Stimulated activated CD8-positive, alpha-beta memory T cell treated with anti-CD3 and anti-CD28 coated beads, Interleukin-12 subunit alpha, Interleukin-12 subunit beta, amount 100 ng/mL, for 4 hours (primary cell): ENCODE data around the gene SPAG7.

ENCODE experiments used
- DNase-seq: peaks from one replicate; pipeline ENCODE4 v3.0.0-alpha.2; 2020; ENCODE audit warnings: low read depth

SPAG7 gene

GRCh38 chr17:4950075-4950745, 17.4 kb downstream of the SPAG7 start:
- DNase-seq: peak; percentile 19

DNA sequence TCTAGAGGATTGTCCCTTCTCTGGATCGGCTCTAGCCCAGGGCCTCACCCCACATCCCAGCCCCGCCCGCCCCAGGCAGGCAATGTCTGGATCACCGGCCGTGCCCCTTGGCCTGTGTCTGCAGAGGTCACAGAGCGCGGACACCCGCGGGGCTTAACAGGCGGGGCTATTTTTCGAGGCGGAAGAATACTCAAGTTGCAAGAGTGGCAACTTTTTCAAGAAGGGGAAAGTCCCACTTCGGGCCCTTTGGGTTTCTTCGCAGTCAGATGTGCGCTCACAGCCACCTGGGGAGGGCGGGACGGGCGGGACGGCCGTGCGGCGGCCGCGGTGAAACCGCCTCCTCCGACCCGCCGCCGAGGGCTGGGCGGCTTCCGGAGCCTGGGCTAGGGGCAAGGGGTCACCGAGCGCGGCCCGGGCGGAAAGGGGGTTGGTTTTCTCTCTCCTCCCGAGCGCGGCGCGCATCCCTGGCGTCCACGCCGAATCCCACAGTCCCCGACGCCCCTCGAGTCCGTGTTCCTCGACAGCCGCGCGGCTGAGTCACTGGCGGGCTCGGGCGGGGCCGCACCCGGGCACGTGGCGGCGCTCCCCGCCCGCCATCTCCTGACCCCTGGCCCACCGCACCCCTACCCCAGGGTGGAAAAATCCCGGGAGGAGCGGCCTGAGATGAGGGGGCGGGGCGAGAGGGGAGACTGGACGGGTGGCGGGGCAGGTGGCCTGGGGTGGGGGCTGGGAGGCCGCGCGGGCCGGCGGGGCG, 18.1 kb downstream of the SPAG7 start:
- peak; percentile 69 for DNase-seq

- peak; percentile 59 for DNase-seq
Observed at GRCh38 chr17:4948931-4949320, 18.7 kb downstream of the SPAG7 start.

DNA sequence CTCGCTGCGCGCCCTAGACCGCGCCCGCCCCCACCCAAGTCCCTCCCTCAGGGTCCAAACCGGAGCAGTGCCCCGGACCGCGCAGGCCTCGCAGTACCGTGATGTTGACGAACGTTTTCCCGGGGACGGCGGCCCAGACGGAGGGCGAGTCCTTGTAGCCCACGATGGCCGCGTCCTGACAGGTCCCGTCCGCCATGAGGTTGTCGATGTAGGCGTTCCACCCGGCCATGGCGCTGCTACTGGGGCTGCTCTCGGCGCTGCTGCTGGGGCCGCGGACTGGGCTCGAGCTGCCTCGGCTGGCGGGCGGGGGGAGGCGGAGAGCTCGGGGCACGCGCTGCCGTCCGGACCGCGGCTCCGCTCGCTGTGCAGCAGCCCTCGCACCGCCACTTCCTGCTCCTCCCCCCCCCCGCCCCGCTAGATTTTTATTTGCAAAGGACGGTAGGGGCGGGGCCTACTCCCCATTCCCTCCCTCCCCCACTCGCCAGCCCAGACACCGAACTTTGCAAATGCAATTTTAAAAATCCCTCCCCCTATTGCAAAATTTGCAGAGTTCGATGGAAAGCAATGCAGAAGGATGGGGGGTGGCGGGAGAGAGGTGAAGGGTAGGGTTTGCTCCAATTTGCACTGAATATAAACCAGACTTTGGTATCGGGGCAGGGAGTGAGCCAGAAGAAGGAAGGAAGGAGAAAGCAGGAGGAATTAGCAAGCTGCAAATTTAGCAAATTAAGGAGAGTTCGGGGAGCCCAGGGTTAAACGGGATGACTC, 19.3 kb downstream of the SPAG7 start, which contains the start of gene PFN1:
TSS of gene PFN1 (minus strand) at position 365 of the 765 bp plus-strand sequence. CDS start at position 229, 136 bp downstream.
- peak; percentile 85 for DNase-seq

- DNase-seq: peak; percentile 53
Observed at GRCh38 chr17:4947411-4948165, 20.0 kb downstream of the SPAG7 start.

- no peak for DNase-seq
Observed at GRCh38 chr17:4947010-4947410, 20.6 kb downstream of the SPAG7 start.

GRCh38 chr17:4946312-4946976, 21.2 kb downstream of the SPAG7 start:
- DNase-seq: no peak

GRCh38 chr17:4945944-4946280, 21.7 kb downstream of the SPAG7 start:
- DNase-seq: no peak

- DNase-seq: peak; percentile 74
Observed at GRCh38 chr17:4945176-4945943, 22.3 kb downstream of the SPAG7 start.

DNA sequence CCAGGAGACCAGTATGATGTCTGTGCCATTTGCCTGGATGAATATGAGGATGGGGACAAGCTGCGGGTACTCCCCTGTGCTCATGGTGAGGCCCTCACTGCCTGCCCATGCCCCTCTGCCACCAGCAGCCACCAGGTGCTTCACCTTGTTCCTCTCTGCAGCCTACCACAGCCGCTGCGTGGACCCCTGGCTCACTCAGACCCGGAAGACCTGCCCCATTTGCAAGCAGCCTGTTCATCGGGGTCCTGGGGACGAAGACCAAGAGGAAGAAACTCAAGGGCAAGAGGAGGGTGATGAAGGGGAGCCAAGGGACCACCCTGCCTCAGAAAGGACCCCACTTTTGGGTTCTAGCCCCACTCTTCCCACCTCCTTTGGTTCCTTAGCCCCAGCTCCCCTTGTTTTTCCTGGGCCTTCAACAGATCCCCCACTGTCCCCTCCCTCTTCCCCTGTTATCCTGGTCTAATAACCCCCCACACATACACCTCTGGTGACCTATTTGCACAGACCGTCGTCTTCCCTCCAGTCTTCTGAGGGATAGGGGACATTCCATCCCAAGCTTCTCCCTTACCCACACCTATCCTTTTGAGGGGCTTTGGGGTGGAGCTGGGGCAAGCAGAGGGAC, 23.0 kb downstream of the SPAG7 start:
- no peak for DNase-seq

- no peak for DNase-seq
Observed at GRCh38 chr17:4944163-4944553, 23.5 kb downstream of the SPAG7 start.

DNA sequence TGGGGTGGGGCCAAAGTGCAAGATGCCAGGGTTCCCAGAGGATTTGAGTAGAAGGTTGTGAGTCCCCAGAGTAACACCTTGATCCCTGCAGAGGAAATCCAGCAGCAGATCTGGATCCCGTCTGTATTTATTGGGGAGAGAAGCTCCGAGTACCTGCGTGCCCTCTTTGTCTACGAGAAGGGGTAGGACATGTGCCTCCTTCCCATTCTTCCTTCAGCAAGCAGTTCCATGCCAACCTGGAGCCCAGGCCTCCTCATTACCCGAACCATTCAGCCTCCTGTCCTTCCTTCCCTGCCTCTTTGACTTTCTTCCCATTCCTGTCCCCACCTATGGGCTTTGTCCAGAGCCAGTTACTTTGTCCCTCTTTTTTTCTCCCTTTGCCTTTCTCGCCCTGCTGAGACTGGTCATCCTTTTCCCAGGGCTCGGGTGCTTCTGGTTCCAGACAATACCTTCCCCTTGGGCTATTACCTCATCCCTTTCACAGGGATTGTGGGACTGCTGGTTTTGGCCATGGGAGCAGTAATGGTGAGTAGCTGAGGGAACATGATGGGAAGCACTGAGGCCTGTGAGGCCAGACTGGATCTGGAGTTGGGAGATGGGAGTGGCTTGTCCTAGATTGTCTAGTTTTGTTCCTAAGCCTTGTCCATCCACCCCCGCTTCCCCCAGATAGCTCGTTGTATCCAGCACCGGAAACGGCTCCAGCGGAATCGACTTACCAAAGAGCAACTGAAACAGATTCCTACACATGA, 24.7 kb downstream of the SPAG7 start:
- no peak for DNase-seq

DNA sequence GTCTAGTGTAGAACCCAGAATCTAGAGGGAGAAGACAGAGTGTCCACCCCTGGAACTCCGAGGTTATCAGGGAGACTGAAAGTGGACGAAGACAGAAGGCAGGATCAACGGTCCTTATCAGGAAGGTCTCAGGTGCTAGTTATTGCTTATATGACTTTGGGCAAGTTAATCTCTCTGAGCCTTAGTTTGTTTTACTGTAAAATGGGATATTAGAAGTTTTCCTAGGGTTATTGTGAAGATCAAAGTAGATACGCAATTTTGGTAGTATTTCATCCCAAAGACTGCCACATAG, 26.4 kb downstream of the SPAG7 start:
- no peak for DNase-seq

DNA sequence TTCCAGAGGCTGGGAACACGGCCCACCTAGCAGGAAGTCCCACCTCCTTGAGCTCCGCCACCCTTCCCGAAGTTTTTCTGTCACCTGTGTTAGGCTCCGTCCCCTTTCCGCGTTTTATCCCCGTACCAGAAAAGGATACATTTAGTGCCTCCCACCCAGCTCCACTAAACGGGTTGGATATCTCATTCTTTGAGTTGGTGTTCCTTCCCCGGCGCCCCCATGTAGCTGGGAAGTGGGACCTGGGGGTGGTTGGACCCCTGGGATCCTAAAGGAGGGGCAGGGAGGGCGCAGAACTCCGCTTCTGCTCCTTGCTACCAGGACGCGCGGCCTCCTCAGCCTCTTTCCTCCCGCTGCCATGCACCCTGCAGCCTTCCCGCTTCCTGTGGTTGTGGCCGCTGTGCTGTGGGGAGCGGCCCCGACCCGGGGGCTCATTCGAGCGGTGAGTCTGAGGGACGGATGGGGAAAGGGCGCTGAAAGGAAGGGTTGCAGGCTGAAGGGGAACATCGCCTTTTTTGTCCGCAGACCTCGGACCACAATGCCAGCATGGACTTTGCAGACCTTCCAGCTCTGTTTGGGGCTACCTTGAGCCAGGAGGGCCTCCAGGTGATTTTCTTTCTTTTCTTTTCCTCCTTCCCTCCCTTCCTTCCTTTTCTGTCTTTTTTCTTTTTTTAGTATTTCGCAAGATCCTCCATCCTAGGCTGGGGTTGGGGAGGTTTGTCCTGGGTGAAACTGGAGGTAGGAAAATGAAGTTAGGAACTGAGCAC, 26.9 kb downstream of the SPAG7 start:
- DNase-seq: no peak

DNA sequence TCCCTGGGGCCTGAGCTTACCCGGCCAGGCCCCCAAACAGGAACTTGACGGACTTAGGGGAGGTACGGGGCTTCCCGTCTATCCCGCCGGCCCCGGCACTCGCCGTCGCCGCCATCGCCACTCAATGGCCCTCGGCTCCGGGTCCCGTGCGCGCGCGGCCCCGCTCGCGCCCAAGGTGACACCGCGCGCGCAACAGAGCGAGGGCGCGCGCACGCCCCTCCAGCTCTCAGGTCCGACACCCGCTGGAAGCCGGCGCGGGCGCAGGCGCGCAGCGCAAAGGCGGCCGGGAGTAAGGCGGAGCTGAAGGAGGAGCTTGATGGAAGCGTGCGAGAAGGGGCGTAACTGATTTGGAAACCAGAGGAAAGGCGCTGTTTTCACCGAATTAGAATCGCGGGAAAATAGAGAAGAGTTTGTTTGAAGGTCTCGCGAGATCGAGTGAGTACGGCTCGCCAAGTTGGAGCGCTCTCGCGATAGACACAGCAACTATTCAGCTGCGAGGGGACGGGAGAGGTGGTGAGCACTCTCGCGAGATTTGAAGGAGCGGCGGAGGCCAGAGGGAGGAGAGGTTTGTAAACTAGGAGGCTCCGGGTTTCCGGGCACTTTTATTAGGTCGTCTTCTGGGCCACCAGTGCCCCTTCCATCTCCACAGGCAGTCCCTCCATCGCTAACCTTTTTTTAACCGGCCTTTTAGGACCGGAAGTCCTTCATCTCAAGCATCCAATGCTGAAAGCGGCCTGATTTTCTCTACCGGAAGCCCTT, 27.6 kb downstream of the SPAG7 start, which contains the start of the genes RNF167 and SLC25A11:
TSS of gene RNF167 (plus strand) at position 473 of the 759 bp plus-strand sequence. CDS start 642 bp downstream, outside the sequence.
TSS of gene SLC25A11 (minus strand) at position 251 of the 759 bp plus-strand sequence. CDS start at position 115, 136 bp downstream.
- DNase-seq: peak; percentile 95

GRCh38 chr17:4939546-4939795, 28.1 kb downstream of the SPAG7 start:
- no peak for DNase-seq

DNA sequence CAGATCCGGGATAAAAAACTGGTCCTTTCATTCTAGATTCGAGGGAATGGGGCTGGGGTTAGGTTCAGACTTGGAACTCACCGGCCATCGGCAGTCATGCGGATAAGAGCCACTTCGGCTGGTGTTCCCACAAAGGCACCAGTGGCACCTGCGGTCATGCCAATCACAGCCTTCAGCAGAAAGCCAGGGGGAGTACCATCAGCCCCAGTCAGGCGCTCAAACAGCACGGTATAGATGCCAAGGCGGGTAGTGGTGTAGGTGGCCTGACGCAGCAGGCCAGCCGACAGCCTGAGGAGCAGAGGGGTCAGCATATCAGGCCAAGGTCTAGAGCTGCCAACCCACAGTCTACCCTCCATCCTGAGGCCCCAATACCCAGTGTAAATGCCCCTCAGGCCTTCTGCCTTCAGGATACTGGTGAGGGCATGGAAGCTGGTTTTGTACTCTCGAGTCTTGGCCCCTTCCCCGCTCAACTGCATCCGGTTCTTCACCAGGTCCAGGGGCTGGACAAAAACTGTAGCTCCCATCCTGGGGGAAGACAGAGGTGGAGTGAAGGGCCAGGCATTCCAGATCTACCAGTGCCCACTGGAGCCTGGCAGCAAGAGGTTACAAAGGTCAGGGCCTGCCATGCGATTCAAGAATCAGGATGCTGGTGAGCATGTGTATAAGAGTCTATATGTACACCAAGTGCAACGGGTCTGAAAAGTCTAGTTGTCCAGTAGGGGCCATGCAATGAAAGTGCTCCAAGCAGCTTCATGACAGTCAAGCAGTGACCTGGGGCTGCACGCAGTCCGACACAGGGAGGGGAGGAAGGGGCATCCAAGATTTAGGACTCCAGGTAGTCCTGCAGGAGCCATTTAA, 28.7 kb downstream of the SPAG7 start:
- no peak for DNase-seq
